Right renal pelvis (tissue), 4 donors: ENCODE data around the gene TBK1. TPM values are rescaled to one million over a fixed set of nuclear protein-coding genes. Genes with fewer than 3 reads are reported as not detected.

Experiments used
- DNase-seq, 4 donors: peaks; one replicate each; pipeline ENCODE4 v3.0.0-alpha.2; 2013; ENCODE audit warnings: low read depth in 4 of 4, low spot score in 3 of 4, missing footprints in 1 of 4
- polyA plus RNA-seq, 4 donors: library from polyadenylated mRNA; unstranded; fragments of 120-200 nt; gene quantifications; one replicate each; pipeline ENCODE4 v1.2.1, GENCODE V29; 2013; ENCODE audit not compliant: insufficient read length in 4 of 4

The TBK1 gene
- polyA plus RNA-seq = 10 to 100 TPM; 18.2 to 24.0 (median 23.8) TPM

DNA sequence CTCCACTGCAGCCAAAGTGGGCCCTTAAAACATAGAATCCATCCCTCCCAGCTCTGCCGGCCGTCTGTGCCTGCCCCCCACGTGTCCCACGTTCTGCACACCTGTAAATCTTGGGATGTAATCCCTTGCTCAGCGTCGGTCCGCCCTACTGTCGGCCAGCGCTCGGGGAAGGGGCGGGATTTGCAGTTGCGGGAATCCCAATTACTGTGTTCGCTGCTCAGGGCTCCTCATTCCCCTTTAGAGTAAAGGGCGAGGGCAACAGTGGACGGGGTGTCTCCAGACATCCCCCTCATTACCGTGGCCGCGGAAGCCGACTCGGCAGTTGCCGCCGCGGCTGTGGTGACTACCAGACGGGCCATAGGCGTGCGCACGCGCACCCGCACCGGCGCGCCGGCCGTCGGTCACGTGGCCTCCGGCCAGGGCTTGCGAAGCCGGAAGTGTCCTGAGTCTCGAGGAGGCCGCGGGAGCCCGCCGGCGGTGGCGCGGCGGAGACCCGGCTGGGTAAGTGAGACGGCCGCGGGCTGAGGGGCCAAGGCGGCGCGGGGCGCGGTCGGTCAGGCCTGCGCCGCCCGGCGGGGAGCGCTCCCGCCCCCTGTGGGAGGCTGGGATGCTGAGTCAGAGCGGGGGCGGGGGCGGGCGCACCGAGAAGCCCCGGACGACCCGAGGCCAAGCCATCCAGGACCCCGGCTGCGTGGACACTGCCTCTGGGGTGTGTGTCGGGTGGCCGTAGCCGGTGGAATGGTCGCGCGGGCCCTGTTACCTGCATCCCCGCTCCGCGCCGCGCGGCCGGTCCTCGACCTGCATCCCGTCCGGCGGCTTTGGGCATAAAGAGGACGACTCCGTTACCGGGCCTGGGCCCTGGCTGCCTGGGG lies at the start of gene TBK1:
Gene TBK1, plus strand, starts transcription at position 434 of the 872 bp plus-strand sequence. CDS start 3,751 bp downstream, outside the sequence.
- DNase-seq = peak; percentile 64 to 77 (median 72)

DNA sequence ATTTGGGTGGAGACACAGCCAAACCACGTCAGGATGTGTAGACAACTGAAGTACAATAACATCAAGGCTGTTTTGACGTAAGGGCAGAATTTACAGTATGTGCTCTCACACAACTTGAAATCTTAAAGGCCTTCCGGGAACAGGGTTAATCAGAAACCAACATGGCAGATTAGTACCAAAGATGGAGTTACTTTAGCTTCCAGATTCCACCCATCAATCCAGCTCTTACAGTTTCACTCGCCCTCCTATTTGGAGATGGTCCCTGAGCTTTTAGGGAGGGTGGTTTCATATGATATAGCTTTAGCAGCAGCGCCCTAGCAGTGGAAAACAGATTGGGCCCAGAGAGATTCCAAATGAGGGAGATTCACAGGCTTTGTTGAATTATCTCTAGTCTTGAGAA lies 49.7 kb upstream of the TBK1 start:
- no peak for DNase-seq

GRCh38 chr12:64403707-64404469 lies 48.0 kb upstream of the TBK1 start, which contains the start of gene XPOT:
TSS of gene XPOT (plus strand) at chr12:64404392. CDS start at chr12:64410036, 5,644 bp downstream.
- peak; percentile 91 to 93 (median 92) for DNase-seq

GRCh38 chr12:64404470-64405256 lies 47.3 kb upstream of the TBK1 start:
- peak in 2 of 4 donors; percentile 40 to 72 for DNase-seq

- DNase-seq = no peak
Measured at GRCh38 chr12:64407342-64408223, 44.3 kb upstream of the TBK1 start.

- no peak for DNase-seq
Measured at GRCh38 chr12:64411427-64411826, 40.5 kb upstream of the TBK1 start.

GRCh38 chr12:64412459-64412858 lies 39.5 kb upstream of the TBK1 start:
- no peak for DNase-seq

GRCh38 chr12:64413884-64414283 lies 38.0 kb upstream of the TBK1 start:
- DNase-seq = no peak

DNA sequence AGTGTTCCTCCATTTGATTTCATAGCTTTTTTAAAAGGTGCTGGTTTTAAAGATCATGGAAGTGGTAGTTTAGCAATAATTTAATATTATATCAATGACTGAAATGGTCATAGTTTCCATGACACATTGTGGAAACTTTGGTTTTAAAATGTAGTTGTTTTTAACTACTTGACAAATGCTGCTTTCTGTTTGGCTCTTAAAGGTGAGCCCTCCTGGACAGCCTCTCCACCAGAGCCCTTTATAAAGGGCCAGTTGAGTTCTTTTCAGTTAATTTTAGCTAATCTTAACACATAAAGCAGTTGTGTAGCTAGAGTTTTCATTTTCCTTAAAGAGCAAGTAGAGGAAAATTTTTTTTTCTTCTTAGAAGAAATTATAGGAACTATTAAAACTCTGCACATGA lies 33.7 kb upstream of the TBK1 start:
- no peak for DNase-seq

- DNase-seq = no peak
Measured at GRCh38 chr12:64419696-64420095, 32.2 kb upstream of the TBK1 start.

- no peak for DNase-seq
Measured at GRCh38 chr12:64427988-64428387, 23.9 kb upstream of the TBK1 start.

DNA sequence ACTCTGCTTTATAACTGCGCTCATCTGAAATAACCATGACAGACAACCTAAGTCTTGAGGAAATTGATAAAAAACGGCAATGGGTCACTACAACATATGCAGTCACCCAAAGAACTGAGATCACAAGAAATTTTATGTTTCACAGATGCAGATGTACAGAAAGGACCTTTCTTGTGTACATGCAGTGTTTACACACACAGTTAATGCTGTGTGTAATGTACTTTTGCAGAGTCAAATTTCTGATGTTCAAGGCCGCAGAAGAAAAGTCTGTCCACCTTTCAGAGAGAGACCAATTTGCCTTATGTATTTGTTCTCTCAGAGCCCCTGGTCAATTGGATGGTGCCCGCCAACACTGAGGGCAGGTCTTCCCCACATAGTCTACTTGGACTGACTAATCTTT lies 23.0 kb upstream of the TBK1 start:
- no peak for DNase-seq

- no peak for DNase-seq
Measured at GRCh38 chr12:64430886-64431285, 21.0 kb upstream of the TBK1 start.

GRCh38 chr12:64431791-64432190 lies 20.1 kb upstream of the TBK1 start:
- no peak for DNase-seq

DNA sequence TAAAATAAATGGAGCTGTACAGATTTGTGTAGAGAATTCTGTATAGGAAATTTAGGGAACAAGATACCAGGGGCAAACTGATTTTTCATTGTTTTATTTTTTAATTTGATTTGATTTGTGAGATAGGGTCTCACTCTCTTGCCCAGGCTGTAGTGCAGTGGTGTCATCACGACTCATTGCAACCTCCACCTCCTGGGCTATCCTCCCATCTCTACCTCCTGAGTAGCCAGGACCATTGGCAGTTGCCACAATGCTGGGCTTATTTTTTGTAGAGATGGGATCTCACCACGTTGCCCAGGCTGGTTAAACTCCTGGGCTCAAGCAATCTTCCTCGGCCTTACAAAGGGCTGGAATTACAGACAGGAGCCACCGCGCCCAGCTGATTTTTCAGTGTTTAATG lies 18.0 kb upstream of the TBK1 start:
- no peak for DNase-seq

- no peak for DNase-seq
Measured at GRCh38 chr12:64440100-64440499, 11.8 kb upstream of the TBK1 start.

DNA sequence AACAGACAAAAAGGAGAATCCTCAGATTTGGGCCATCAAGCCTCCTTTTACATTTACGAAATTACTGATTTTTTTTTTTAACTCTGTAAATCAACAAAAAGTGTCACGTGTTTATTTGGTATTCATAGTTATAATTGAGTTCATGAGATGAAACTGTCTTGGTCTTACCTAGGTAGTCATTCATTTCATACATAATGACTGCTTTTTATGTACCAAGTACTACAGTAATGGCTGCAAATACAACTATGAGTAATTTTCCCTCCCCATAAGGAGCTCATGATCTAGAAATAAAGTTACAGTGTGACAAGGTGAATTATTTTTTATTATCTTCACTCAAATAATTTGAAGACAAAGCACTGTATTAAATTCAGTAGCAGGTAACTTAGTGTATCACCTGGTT lies 6.4 kb upstream of the TBK1 start:
- DNase-seq = no peak

DNA sequence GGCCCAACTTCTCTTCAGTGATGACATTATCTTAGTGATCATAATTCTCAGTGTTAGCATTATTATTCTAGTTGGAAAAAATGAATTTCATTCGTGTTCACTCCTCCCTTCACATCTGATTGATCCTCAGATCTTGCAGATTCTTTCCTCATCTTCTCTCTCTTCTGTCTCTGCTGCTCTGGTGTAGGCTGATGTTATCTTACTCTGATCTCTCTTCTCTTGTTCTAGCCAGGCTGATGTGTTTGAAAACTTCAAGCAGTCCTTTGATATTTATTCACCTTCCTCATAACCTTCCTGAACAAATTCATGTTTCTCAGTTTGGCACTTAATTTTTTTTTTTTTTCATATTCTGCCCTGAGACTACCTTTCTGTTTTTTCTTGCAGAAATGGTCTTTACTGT lies 5.6 kb upstream of the TBK1 start:
- DNase-seq = no peak

- no peak for DNase-seq
Measured at GRCh38 chr12:64450057-64450640, 1.8 kb upstream of the TBK1 start.
